Kidney (tissue), 14 donors: ENCODE data around the gene IGF1. TPM values are rescaled to one million over a fixed set of nuclear protein-coding genes. Genes with fewer than 3 reads are reported as not detected.
"Not testable (repeated sequence)": the region's sequence is repeated elsewhere in the genome, so short reads cannot be mapped to it uniquely, and the experiment has no call there.

Experiments
- DNase-seq, 5 donors: peaks; one replicate each; pipeline ENCODE4 v3.0.0-alpha.2; 2013 to 2020
- FAIRE-seq: peaks from 2 replicates; lab custom pipeline; 2012; peaks lifted over from hg19 to GRCh38; lab: Jason Lieb, UNC
- H3K27ac ChIP-seq, 2 donors: one replicate each; pipeline ENCODE4 v1.7.0; 2013; ENCODE audit warnings: low read depth in 2 of 2, low read length in 2 of 2, inconsistent platforms in 1 of 2
- H3K27me3 ChIP-seq: one replicate; pipeline ENCODE4 v1.7.1; 2013; ENCODE audit warnings: low read length, inconsistent platforms; ENCODE audit not compliant: control insufficient read depth, insufficient read depth
- H3K36me3 ChIP-seq, 3 donors: one replicate each; pipeline versions ENCODE4 v1.7.0 to v1.7.1; 2013; ENCODE audit warnings: low read length in 3 of 3, control low read depth in 1 of 3, inconsistent platforms in 1 of 3; ENCODE audit not compliant: insufficient read depth in 3 of 3, control insufficient read depth in 2 of 3
- H3K4me1 ChIP-seq, 3 donors: one replicate each; pipeline versions ENCODE4 v1.7.0 to v1.7.1; 2013; ENCODE audit warnings: low read length in 3 of 3, inconsistent platforms in 1 of 3, low read depth in 1 of 3; ENCODE audit not compliant: control insufficient read depth in 2 of 3, insufficient read depth in 2 of 3
- H3K4me3 ChIP-seq, 3 donors: one replicate each; pipeline versions ENCODE4 v1.7.0 to v1.8.1; 2013; ENCODE audit warnings: low read length in 3 of 3, control low read depth in 1 of 3, inconsistent platforms in 1 of 3
- H3K9ac ChIP-seq, 3 donors: one replicate each; pipeline versions ENCODE4 v1.7.0 to v1.7.1; 2013; ENCODE audit warnings: low read length in 3 of 3, control low read depth in 1 of 3, inconsistent platforms in 1 of 3
- H3K9me3 ChIP-seq, 3 donors: one replicate each; pipeline versions ENCODE4 v1.7.0 to v1.7.1; 2013; ENCODE audit warnings: low read length in 3 of 3, control low read depth in 1 of 3, inconsistent platforms in 1 of 3; ENCODE audit not compliant: control insufficient read depth in 2 of 3, insufficient read depth in 1 of 3
- intact Hi-C: fragments of 100-400 bp; cut with DNase I; formaldehyde crosslinking; loops from one replicate; pipeline ENCODE4 v1.11.1; 2022
- polyA plus RNA-seq: library from polyadenylated mRNA; stranded (reverse); fragments of 350-450 nt; fragmentation: Illumina TruSeq; extraction: RNeasy Lipid Tissue Mini Kit (QIAGEN cat#74804); gene quantifications from one replicate; pipeline ENCODE4 v1.2.3, GENCODE V29; 2014; ENCODE audit warnings: low read depth, low replicate concordance; ENCODE audit not compliant: insufficient read depth
- total RNA-seq: library from RNA; stranded (reverse); fragmentation: NEBNext Ultra II Directional; extraction: Animal tissue kit (Norgen Biotek cat#: 25700); gene quantifications from one replicate; pipeline ENCODE4 v1.2.1, GENCODE V29; 2021
- TF ChIP-seq, protein P1 (sequence below): IDR thresholded peaks from 3 replicates; pipeline ENCODE4 v1.5.1; 2012; ENCODE audit warnings: mild to moderate bottlenecking, moderate library complexity, borderline replicate concordance; ENCODE audit not compliant: insufficient read depth; ENCODE audit errors: extremely low read depth
- donor health status: control.
- donor health status: control.
- donor health status: control.
- donor health status: control.
- donor health status: control.
- donor health status: DM: yes; HTN: yes; CAD: no.
- donor health status: Normal renal cell carcinoma (clear cell type).

The IGF1 gene
- total and polyA plus RNA-seq, 2 donors from 2014 or later, result 0.71 to 7.2 TPM

DNA sequence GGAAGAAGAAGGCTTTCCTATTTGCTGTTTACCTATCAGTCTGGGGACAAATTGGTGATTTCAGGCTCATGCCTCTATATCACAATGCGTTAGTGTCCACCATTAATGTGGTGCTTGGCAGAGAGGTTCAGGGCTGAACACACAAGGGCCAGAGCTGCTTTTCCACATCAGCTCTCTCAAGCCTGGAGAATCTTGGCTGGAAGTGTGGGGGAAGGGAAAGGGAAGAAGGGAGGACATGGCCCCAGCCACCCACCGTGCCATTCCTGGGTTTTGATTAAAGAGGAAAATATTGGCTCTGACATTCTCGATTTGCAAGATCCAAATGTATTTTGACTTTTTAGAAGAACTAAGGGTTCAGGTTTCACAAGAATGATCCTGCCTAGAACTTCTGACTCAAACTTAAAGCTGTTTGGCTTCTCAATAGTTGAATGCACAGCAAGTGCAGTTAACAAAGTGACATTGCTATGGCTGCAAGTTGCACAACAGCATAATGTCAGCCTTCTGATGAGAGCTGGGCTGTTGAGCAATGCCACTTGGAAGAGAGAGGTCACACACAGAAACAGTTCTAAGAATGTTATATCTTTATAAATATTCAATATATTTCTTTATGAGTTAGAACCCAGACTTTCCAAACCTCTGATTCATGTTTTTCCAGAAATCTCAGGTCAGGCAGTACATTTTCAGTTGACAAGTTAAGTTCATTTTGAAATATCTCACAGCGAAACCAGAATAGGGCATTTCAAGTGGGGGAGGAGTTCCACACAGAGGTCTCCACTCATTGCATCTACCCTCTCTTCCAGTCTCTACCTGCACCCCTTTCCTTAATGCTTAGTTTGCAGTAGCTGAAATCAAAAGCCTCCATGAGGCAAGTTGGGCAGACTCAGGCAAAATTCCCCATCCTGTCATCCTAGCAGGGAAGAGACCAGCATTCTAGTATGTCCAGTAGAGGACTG is 25.3 kb downstream of the IGF1 start:
- intact Hi-C loops, result no loop called here
- FAIRE-seq (no peak), DNase-seq (no peak)
- Histone ChIP-seq H3K9ac (no peak overlapping the region), H3K9me3 (no peaks in the 10 kb centered on the region), H3K27me3 (no peaks in the 10 kb centered on the region), H3K36me3 (no peaks in the 10 kb centered on the region), H3K4me3 (no peak overlapping the region), H3K4me1 (no peaks in the 10 kb centered on the region), H3K27ac (no peak overlapping the region)
- TF ChIP-seq, protein P1, sequence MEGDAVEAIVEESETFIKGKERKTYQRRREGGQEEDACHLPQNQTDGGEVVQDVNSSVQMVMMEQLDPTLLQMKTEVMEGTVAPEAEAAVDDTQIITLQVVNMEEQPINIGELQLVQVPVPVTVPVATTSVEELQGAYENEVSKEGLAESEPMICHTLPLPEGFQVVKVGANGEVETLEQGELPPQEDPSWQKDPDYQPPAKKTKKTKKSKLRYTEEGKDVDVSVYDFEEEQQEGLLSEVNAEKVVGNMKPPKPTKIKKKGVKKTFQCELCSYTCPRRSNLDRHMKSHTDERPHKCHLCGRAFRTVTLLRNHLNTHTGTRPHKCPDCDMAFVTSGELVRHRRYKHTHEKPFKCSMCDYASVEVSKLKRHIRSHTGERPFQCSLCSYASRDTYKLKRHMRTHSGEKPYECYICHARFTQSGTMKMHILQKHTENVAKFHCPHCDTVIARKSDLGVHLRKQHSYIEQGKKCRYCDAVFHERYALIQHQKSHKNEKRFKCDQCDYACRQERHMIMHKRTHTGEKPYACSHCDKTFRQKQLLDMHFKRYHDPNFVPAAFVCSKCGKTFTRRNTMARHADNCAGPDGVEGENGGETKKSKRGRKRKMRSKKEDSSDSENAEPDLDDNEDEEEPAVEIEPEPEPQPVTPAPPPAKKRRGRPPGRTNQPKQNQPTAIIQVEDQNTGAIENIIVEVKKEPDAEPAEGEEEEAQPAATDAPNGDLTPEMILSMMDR, result no peak

- TF ChIP-seq, protein P1, result no peak
- Histone ChIP-seq H3K4me3 (no peak overlapping the region), H3K9me3 (no peaks in the 10 kb centered on the region), H3K27me3 (no peaks in the 10 kb centered on the region), H3K36me3 (no peaks in the 10 kb centered on the region), H3K4me1 (no peaks in the 10 kb centered on the region), H3K27ac (no peak overlapping the region), H3K9ac (no peak overlapping the region)
- no peak for FAIRE-seq
- intact Hi-C loops, result no loop called here
- no peak for DNase-seq
These were observed 26.0 kb downstream of the IGF1 start for GRCh38 chr12:102454330-102454729.

GRCh38 chr12:102452605-102453004 is 27.8 kb downstream of the IGF1 start:
- no peak overlapping the region for H3K9ac ChIP-seq
- no peak for DNase-seq
- no peaks in the 10 kb centered on the region for H3K4me1 ChIP-seq
- no peak overlapping the region for H3K27ac ChIP-seq
- TF ChIP-seq, protein P1, result no peak
- intact Hi-C loops, result no loop called here
- H3K4me3 ChIP-seq, result no peak overlapping the region
- no peak for FAIRE-seq
- no peaks in the 10 kb centered on the region for H3K9me3 ChIP-seq
- no peaks in the 10 kb centered on the region for H3K27me3 ChIP-seq
- H3K36me3 ChIP-seq, result no peaks in the 10 kb centered on the region

- H3K9me3 ChIP-seq, H3K27ac ChIP-seq, H3K4me3 ChIP-seq, H3K9ac ChIP-seq, FAIRE-seq, H3K27me3 ChIP-seq, H3K4me1 ChIP-seq, DNase-seq, H3K36me3 ChIP-seq, intact Hi-C loops: not testable (repeated sequence)
These were observed 31.3 kb downstream of the IGF1 start for GRCh38 chr12:102449018-102449417.

DNA sequence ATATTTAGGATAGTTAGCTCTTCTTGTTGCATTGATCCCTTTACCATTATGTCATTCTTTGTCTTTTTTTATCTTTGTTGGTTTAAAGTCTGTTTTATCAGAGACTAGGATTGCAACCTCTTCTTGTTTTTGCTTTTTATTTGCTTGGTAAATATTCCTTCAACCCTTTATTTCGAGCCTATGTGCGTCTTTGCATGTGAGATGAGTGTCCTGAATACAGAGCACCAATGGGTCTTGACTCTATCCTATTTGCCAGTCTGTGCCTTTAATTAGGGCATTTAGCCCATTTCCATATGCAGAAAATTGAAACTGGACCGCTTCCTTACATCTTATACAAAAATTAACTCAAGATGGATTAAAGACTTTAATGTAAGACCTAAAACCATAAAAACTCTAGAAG is 32.9 kb downstream of the IGF1 start:
- H3K9ac ChIP-seq, DNase-seq, FAIRE-seq, H3K27ac ChIP-seq, H3K9me3 ChIP-seq, intact Hi-C loops, H3K36me3 ChIP-seq, H3K27me3 ChIP-seq, H3K4me3 ChIP-seq, H3K4me1 ChIP-seq: not testable (repeated sequence)
